Glomerular visceral epithelial cell (primary cell): Measurements from ENCODE around the gene SCRN1.
"Not testable (repeated sequence)": the region's sequence is repeated elsewhere in the genome, so short reads cannot be mapped to it uniquely, and the experiment has no call there.

Experiments
- DNase-seq: peaks from one replicate; pipeline ENCODE4 v3.0.0-alpha.2; 2016; ENCODE audit errors: extremely low spot score

The SCRN1 gene

GRCh38 chr7:29968683-29969395 lies 20.8 kb downstream of the SCRN1 start:
- DNase-seq = peak; percentile 79

GRCh38 chr7:29965030-29965429 lies 24.6 kb downstream of the SCRN1 start:
- no peak for DNase-seq

GRCh38 chr7:29962035-29962434 lies 27.6 kb downstream of the SCRN1 start:
- no peak for DNase-seq

GRCh38 chr7:29961611-29962010 lies 28.0 kb downstream of the SCRN1 start:
- DNase-seq = not testable (repeated sequence)

- DNase-seq = no peak
Measured at GRCh38 chr7:29958667-29959358, 30.8 kb downstream of the SCRN1 start.

GRCh38 chr7:29957521-29958310 lies 31.9 kb downstream of the SCRN1 start:
- no peak for DNase-seq

GRCh38 chr7:29956487-29956836 lies 33.1 kb downstream of the SCRN1 start:
- DNase-seq = no peak

- no peak for DNase-seq
Measured at GRCh38 chr7:29955799-29956486, 33.7 kb downstream of the SCRN1 start.

- no peak for DNase-seq
Measured at GRCh38 chr7:29955075-29955792, 34.4 kb downstream of the SCRN1 start.

GRCh38 chr7:29953726-29954347 lies 35.8 kb downstream of the SCRN1 start:
- no peak for DNase-seq

GRCh38 chr7:29951206-29951605 lies 38.4 kb downstream of the SCRN1 start:
- DNase-seq = no peak

- DNase-seq = no peak
Measured at GRCh38 chr7:29950480-29950879, 39.1 kb downstream of the SCRN1 start.

- DNase-seq = no peak
Measured at GRCh38 chr7:29948587-29948986, 41.0 kb downstream of the SCRN1 start.

GRCh38 chr7:29946428-29947186 lies 43.0 kb downstream of the SCRN1 start:
- peak; percentile 16 for DNase-seq

- no peak for DNase-seq
Measured at GRCh38 chr7:29945259-29945809, 44.3 kb downstream of the SCRN1 start.

- no peak for DNase-seq
Measured at GRCh38 chr7:29940199-29940598, 49.4 kb downstream of the SCRN1 start.

GRCh38 chr7:29937132-29937531 lies 52.5 kb downstream of the SCRN1 start:
- DNase-seq = no peak

GRCh38 chr7:29935111-29935510 lies 54.5 kb downstream of the SCRN1 start:
- no peak for DNase-seq

- no peak for DNase-seq
Measured at GRCh38 chr7:29929018-29929807, 60.4 kb downstream of the SCRN1 start.
